PC-9 (cell line): Measurements from ENCODE around the gene DNM3. TPM values are rescaled to one million over a fixed set of nuclear protein-coding genes. Genes with fewer than 3 reads are reported as not detected.

Experiments
- BruUV-seq: library from RNA; stranded (reverse); fragments of 400-500 nt; replicated peaks from 2 replicates; lab custom pipeline; 2021; lab: Mats Ljungman, UMichigan
- CTCF ChIA-PET: fragments of 300-600 bp; sonication (Branson Sonifier 250); formaldehyde crosslinking; loops from one replicate; lab custom pipeline; 2022; ENCODE audit warnings: antibody characterized with exemption; lab: Charles Lee
- POLR2A ChIA-PET: fragments of 300-600 bp; sonication (Branson Sonifier 250); formaldehyde crosslinking; loops from one replicate; lab custom pipeline; 2022; ENCODE audit warnings: antibody characterized with exemption; ENCODE audit not compliant: unreplicated experiment; lab: Charles Lee
- DNase-seq, 2 experiments: peaks; one replicate each; pipeline versions ENCODE4 v3.0.0 to v3.0.0-alpha.2; 2015 to 2022; ENCODE audit warnings: mixed read lengths in 1 of 2
- H2AFZ ChIP-seq: fragments of 200-600 bp; sonication (generic); 2 replicates; pipeline ENCODE4 v1.8.1; 2017; ENCODE audit warnings: antibody characterized with exemption
- H3F3A ChIP-seq: fragments of 200-600 bp; sonication (generic); 2 replicates; pipeline ENCODE4 v1.8.1; 2017; ENCODE audit warnings: antibody characterized with exemption, mild to moderate bottlenecking, low read depth; ENCODE audit not compliant: insufficient read depth
- H3K27ac ChIP-seq: fragments of 200-600 bp; sonication (generic); 2 replicates; pipeline ENCODE4 v1.6.1; 2016; ENCODE audit warnings: mixed run types
- H3K27me3 ChIP-seq: fragments of 200-600 bp; sonication (generic); 2 replicates; pipeline ENCODE4 v1.6.1; 2016; ENCODE audit warnings: low read depth, mixed run types; ENCODE audit not compliant: insufficient read depth
- H3K36me3 ChIP-seq: fragments of 200-600 bp; sonication (generic); 2 replicates; pipeline ENCODE4 v1.6.1; 2016; ENCODE audit warnings: low read depth, mixed run types
- H3K4me1 ChIP-seq: fragments of 200-600 bp; sonication (generic); replicated peaks from 2 replicates; pipeline ENCODE4 v1.6.1; 2016; ENCODE audit warnings: mixed run types; ENCODE audit not compliant: insufficient read depth
- H3K4me2 ChIP-seq: fragments of 200-600 bp; sonication (generic); 2 replicates; pipeline ENCODE4 v1.6.1; 2017; ENCODE audit warnings: mixed run types
- H3K4me3 ChIP-seq: fragments of 200-600 bp; sonication (generic); 2 replicates; pipeline ENCODE4 v1.6.1; 2016; ENCODE audit warnings: mixed run types
- H3K79me2 ChIP-seq: fragments of 200-600 bp; sonication (generic); 2 replicates; pipeline ENCODE4 v1.6.1; 2017; ENCODE audit warnings: low read depth, mixed run types
- H3K9me2 ChIP-seq: fragments of 200-600 bp; sonication (generic); 2 replicates; pipeline ENCODE4 v1.8.1; 2017; ENCODE audit warnings: mild to moderate bottlenecking; ENCODE audit not compliant: insufficient read depth
- H3K9me3 ChIP-seq: fragments of 200-600 bp; sonication (generic); 2 replicates; pipeline ENCODE4 v1.8.1; 2016; ENCODE audit warnings: low read depth; ENCODE audit not compliant: insufficient read depth
- H4K20me1 ChIP-seq: fragments of 200-600 bp; sonication (generic); 2 replicates; pipeline ENCODE4 v1.8.1; 2017; ENCODE audit not compliant: insufficient read depth
- CTCF ChIP-seq: fragments of 200-600 bp; sonication (generic); conservative IDR thresholded peaks from 2 replicates; pipeline ENCODE4 v1.6.1; 2017; ENCODE audit warnings: mixed run types, antibody characterized with exemption, mild to moderate bottlenecking, moderate library complexity
- EZH2 ChIP-seq: fragments of 200-600 bp; sonication (generic); IDR thresholded peaks from 2 replicates; pipeline ENCODE4 v1.8.0; 2017; ENCODE audit warnings: antibody characterized with exemption, low read depth
- intact Hi-C: fragments of 100-400 bp; cut with micrococcal nuclease; formaldehyde crosslinking; loops from one replicate; pipeline ENCODE4 v1.10.0; 2022; ENCODE audit not compliant: unreplicated experiment
- total RNA-seq: library from RNA; stranded (reverse); gene quantifications from 2 replicates; pipeline ENCODE4 v1.2.3, GENCODE V29; 2021

DNM3 gene
- total RNA-seq, 1 experiment from 2014 or later: 1.7 TPM

- no peaks in the 10 kb centered on the region for H3K4me1 ChIP-seq
- H3K9me2 ChIP-seq: no peaks in the 10 kb centered on the region
- no peaks in the 10 kb centered on the region for H3K9me3 ChIP-seq
- no peak overlapping the region for H2AFZ ChIP-seq
- no peak for DNase-seq
- H3K36me3 ChIP-seq: no peaks in the 10 kb centered on the region
- no peaks in the 10 kb centered on the region for H4K20me1 ChIP-seq
- H3K4me3 ChIP-seq: no peak overlapping the region
- no peaks in the 10 kb centered on the region for H3K79me2 ChIP-seq
- no peak overlapping the region for H3K4me2 ChIP-seq
- ChIA-PET CTCF (no interaction called here), POLR2A (interaction anchor here (0.6 kb wide), 1 partner anchor 18 kb away, joined by 7 read pairs; no protein-coding TSS in a partner anchor)
- H3F3A ChIP-seq: no peaks in the 10 kb centered on the region
- no peak overlapping the region for H3K27ac ChIP-seq
- TF ChIP-seq CTCF: no peak
- TF ChIP-seq EZH2: no peak
- no TSS peak for BruUV-seq
- intact Hi-C loops: no loop called here
- no peaks in the 10 kb centered on the region for H3K27me3 ChIP-seq
Observed at GRCh38 chr1:172121081-172121717, 279.9 kb downstream of the DNM3 start.

- intact Hi-C loops: no loop called here
- H3F3A ChIP-seq: no peaks in the 10 kb centered on the region
- no peaks in the 10 kb centered on the region for H3K4me1 ChIP-seq
- DNase-seq: no peak
- no TSS peak for BruUV-seq
- ChIA-PET POLR2A (no interaction called here), CTCF (no interaction called here)
- no peak overlapping the region for H3K4me2 ChIP-seq
- no peaks in the 10 kb centered on the region for H3K27me3 ChIP-seq
- no peaks in the 10 kb centered on the region for H4K20me1 ChIP-seq
- no peaks in the 10 kb centered on the region for H3K79me2 ChIP-seq
- H3K9me2 ChIP-seq: no peaks in the 10 kb centered on the region
- no peaks in the 10 kb centered on the region for H3K9me3 ChIP-seq
- no peak overlapping the region for H2AFZ ChIP-seq
- TF ChIP-seq CTCF: no peak
- no peak for TF ChIP-seq EZH2
- H3K27ac ChIP-seq: no peak overlapping the region
- H3K36me3 ChIP-seq: no peaks in the 10 kb centered on the region
- no peak overlapping the region for H3K4me3 ChIP-seq
Observed at GRCh38 chr1:172122381-172122780, 281.1 kb downstream of the DNM3 start.

GRCh38 chr1:172125250-172125649 lies 284.0 kb downstream of the DNM3 start:
- intact Hi-C loops: no loop called here
- no peaks in the 10 kb centered on the region for H3F3A ChIP-seq
- H3K9me3 ChIP-seq: no peaks in the 10 kb centered on the region; the same call in 1 of the 2 replicates
- H3K27ac ChIP-seq: no peak overlapping the region
- no peak for DNase-seq
- no peak overlapping the region for H3K4me3 ChIP-seq
- ChIA-PET CTCF (interaction anchor here (1.1 kb wide), 1 partner anchor 11 kb away, joined by 3 read pairs; no protein-coding TSS in a partner anchor), POLR2A (no interaction called here)
- no peaks in the 10 kb centered on the region for H3K79me2 ChIP-seq
- no peak for TF ChIP-seq EZH2
- TF ChIP-seq CTCF: no peak
- H3K4me1 ChIP-seq: no peaks in the 10 kb centered on the region
- H4K20me1 ChIP-seq: no peaks in the 10 kb centered on the region
- no peaks in the 10 kb centered on the region for H3K27me3 ChIP-seq
- no peaks in the 10 kb centered on the region for H3K9me2 ChIP-seq
- H3K36me3 ChIP-seq: no peaks in the 10 kb centered on the region
- BruUV-seq: no TSS peak
- no peak overlapping the region for H3K4me2 ChIP-seq
- H2AFZ ChIP-seq: no peak overlapping the region
